ENCODE results near the gene LYVE1. TPM values are rescaled to one million over a fixed set of nuclear protein-coding genes. Genes with fewer than 3 reads are reported as not detected.

LYVE1 gene
- total RNA-seq, 1 experiment from 2014 or later, result 0.11 TPM

DNA sequence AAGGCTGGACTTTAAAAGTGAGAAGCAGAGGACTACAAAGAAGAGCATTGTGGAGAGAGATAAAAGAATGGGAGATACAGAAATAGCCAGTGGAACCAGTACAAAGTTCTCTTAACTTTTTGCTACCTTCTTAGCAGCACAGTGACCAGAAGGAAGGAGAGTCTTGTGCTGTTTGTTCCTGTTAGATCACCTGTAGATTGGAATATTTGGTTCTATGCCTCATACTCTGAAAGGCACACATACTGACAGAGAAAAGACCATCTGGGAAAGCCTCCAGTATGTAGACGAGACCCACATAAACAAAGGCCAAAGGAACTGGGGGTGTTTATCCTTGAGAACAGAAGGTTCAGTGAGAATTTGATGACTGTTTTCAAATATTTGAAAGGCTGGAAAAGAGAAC lies 46.2 kb downstream of the LYVE1 start:
- no peak for DNase-seq (ENCODE audit: low spot score)
- ChIA-PET POLR2A (ENCODE audit: low non-redundant PET) (no interaction called here), CTCF (no interaction called here)
- Histone ChIP-seq H3K9me3 (ENCODE audit: low read depth, low read length, poor library complexity, severe bottlenecking) (no peaks in the 10 kb centered on the region), H3K27me3 (replicated peaks; ENCODE audit: insufficient read depth, low read depth, low read length, poor library complexity) (no peaks in the 10 kb centered on the region), H3K27ac (ENCODE audit: low read depth, low read length, poor library complexity, severe bottlenecking) (no peak overlapping the region), H3K4me3 (ENCODE audit: low read depth, low read length, poor library complexity, severe bottlenecking) (no peak overlapping the region), H3K36me3 (ENCODE audit: insufficient read depth, low read length, poor library complexity, severe bottlenecking) (peaks cover 89% of the 10 kb centered on the region), H3K4me1 (ENCODE audit: insufficient read depth, low read length, poor library complexity, severe bottlenecking) (peaks cover 17% of the 10 kb centered on the region)
- intact Hi-C loops (cut with micrococcal nuclease; ENCODE audit: unreplicated experiment), result no loop called here
- TF ChIP-seq, protein P1, sequence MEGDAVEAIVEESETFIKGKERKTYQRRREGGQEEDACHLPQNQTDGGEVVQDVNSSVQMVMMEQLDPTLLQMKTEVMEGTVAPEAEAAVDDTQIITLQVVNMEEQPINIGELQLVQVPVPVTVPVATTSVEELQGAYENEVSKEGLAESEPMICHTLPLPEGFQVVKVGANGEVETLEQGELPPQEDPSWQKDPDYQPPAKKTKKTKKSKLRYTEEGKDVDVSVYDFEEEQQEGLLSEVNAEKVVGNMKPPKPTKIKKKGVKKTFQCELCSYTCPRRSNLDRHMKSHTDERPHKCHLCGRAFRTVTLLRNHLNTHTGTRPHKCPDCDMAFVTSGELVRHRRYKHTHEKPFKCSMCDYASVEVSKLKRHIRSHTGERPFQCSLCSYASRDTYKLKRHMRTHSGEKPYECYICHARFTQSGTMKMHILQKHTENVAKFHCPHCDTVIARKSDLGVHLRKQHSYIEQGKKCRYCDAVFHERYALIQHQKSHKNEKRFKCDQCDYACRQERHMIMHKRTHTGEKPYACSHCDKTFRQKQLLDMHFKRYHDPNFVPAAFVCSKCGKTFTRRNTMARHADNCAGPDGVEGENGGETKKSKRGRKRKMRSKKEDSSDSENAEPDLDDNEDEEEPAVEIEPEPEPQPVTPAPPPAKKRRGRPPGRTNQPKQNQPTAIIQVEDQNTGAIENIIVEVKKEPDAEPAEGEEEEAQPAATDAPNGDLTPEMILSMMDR (conservative IDR thresholded peaks at IDR 0.05; ENCODE audit: low read depth, low read length), result no peak
- no peak for TF ChIP-seq EZH2 (IDR thresholded peaks at IDR 0.05; ENCODE audit: borderline replicate concordance, low read depth, low read length, poor library complexity, severe bottlenecking)
- no TSS peak for BruUV-seq (replicated peaks)

DNA sequence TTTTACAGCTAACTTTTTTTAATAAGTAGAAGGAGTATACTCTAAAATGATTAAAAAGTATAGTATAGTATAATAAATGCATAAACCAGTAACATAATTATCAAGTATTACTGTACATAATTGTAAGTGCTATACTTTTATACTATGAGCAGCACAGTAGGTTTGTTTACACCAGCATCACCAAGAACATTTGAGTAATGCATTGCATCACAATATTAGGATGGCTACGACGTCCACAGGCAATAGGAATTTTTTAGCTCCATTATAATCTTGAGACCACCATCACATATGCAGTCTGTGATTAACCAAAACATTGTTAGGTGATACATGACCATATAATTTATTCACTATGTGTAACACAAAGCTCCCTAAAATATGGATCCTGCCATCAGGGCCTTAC lies 47.9 kb downstream of the LYVE1 start:
- Histone ChIP-seq H3K27ac (ENCODE audit: low read depth, low read length, poor library complexity, severe bottlenecking) (no peak overlapping the region), H3K9me3 (ENCODE audit: low read depth, low read length, poor library complexity, severe bottlenecking) (no peaks in the 10 kb centered on the region), H3K4me3 (ENCODE audit: low read depth, low read length, poor library complexity, severe bottlenecking) (no peak overlapping the region), H3K36me3 (ENCODE audit: insufficient read depth, low read length, poor library complexity, severe bottlenecking) (peaks cover 84% of the 10 kb centered on the region), H3K4me1 (ENCODE audit: insufficient read depth, low read length, poor library complexity, severe bottlenecking) (peaks cover 23% of the 10 kb centered on the region), H3K27me3 (replicated peaks; ENCODE audit: insufficient read depth, low read depth, low read length, poor library complexity) (no peaks in the 10 kb centered on the region)
- intact Hi-C loops (cut with micrococcal nuclease; ENCODE audit: unreplicated experiment), result no loop called here
- no TSS peak for BruUV-seq (replicated peaks)
- TF ChIP-seq EZH2 (IDR thresholded peaks at IDR 0.05; ENCODE audit: borderline replicate concordance, low read depth, low read length, poor library complexity, severe bottlenecking), result no peak
- TF ChIP-seq, protein P1 (conservative IDR thresholded peaks at IDR 0.05; ENCODE audit: low read depth, low read length), result no peak
- POLR2A ChIA-PET (ENCODE audit: low non-redundant PET), result no interaction called here
- CTCF ChIA-PET, result no interaction called here
- DNase-seq (ENCODE audit: low spot score), result no peak

DNA sequence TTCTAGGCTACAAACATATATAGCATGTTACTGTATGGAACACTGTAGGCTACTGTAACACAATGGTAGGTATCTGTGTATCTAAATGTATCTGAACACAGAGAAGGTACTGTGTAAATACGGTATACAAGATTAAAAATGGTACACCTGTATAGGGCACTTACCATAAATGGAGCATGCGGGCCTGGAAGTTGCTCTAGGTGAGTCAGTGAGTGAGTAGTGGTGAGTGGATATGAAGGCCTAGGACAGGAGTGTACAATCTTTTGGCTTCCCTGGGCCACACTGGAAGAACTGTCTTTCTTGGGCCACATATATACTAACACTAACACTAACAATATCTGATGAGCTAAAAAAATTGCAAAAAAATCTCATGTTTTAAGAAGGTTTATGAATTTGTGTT lies 48.8 kb downstream of the LYVE1 start:
- intact Hi-C loops (cut with micrococcal nuclease; ENCODE audit: unreplicated experiment), result no loop called here
- BruUV-seq (replicated peaks), result no TSS peak
- Histone ChIP-seq H3K36me3 (ENCODE audit: insufficient read depth, low read length, poor library complexity, severe bottlenecking) (peaks cover 83% of the 10 kb centered on the region), H3K4me3 (ENCODE audit: low read depth, low read length, poor library complexity, severe bottlenecking) (no peak overlapping the region), H3K27me3 (replicated peaks; ENCODE audit: insufficient read depth, low read depth, low read length, poor library complexity) (no peaks in the 10 kb centered on the region), H3K9me3 (ENCODE audit: low read depth, low read length, poor library complexity, severe bottlenecking) (no peaks in the 10 kb centered on the region), H3K27ac (ENCODE audit: low read depth, low read length, poor library complexity, severe bottlenecking) (no peak overlapping the region), H3K4me1 (ENCODE audit: insufficient read depth, low read length, poor library complexity, severe bottlenecking) (peaks cover 28% of the 10 kb centered on the region)
- no peak for DNase-seq (ENCODE audit: low spot score)
- POLR2A ChIA-PET (ENCODE audit: low non-redundant PET), result interaction anchor here (0.6 kb wide), 1 partner anchor 50 kb away, joined by 3 read pairs; no protein-coding TSS in a partner anchor
- CTCF ChIA-PET, result no interaction called here
- TF ChIP-seq, protein P1 (conservative IDR thresholded peaks at IDR 0.05; ENCODE audit: low read depth, low read length), result no peak
- TF ChIP-seq EZH2 (IDR thresholded peaks at IDR 0.05; ENCODE audit: borderline replicate concordance, low read depth, low read length, poor library complexity, severe bottlenecking), result no peak

Data from A673 (cell line).